Measurements from ENCODE around the gene ULK4. TPM values are rescaled to one million over a fixed set of nuclear protein-coding genes. Genes with fewer than 3 reads are reported as not detected.

ULK4 gene
- total RNA-seq, 1 experiment from 2014 or later: 6.3 TPM

DNA sequence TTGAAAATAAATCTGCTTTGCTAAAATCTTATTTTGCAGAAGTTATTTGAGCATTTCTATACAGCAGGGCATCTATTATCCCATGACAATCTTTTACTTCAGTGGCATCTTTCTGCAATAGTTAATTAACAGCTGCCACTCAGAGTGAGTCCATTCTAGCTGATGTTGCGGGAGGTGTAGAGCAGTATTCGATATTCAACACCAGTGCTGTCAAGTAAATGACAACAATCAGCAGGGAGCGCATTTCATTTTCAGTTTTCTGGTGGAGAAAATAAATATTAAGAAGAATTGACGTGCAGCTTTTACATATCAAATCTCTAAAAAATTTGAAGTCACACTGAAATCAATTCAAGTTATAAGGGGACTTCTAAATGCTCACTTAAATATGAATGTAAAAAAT, 476.4 kb downstream of the ULK4 start:
- ATAC-seq (no peak), DNase-seq (ENCODE audit: low read depth, low spot score) (no peak)
- TF ChIP-seq CTCF (IDR thresholded peaks at IDR 0.05 in 2 of 3, conservative IDR thresholded peaks at IDR 0.05 in 1 of 3; ENCODE audit: borderline replicate concordance in 1 of 3, insufficient read depth in 1 of 3, low read depth in 2 of 3, low read length in 2 of 3) (no peak), JUND (IDR thresholded peaks at IDR 0.05) (no peak), ELF1 (IDR thresholded peaks at IDR 0.05; ENCODE audit: borderline replicate concordance, low read depth) (no peak), SP1 (IDR thresholded peaks at IDR 0.05; ENCODE audit: low read depth) (no peak), FOSL1 (IDR thresholded peaks at IDR 0.05; ENCODE audit: low read depth) (no peak), POLR2AphosphoS5 (IDR thresholded peaks at IDR 0.05; ENCODE audit: low read depth, low read length) (no peak), YY1 (IDR thresholded peaks at IDR 0.05; ENCODE audit: extremely low read depth, insufficient replicate concordance, low read depth, low read length) (no peak), ZNF274 (IDR thresholded peaks at IDR 0.05; ENCODE audit: low read depth, low read length) (no peak), ZFX (IDR thresholded peaks at IDR 0.05) (no peak), EGR1 (IDR thresholded peaks at IDR 0.05; ENCODE audit: low read depth) (no peak), SRF (IDR thresholded peaks at IDR 0.05; ENCODE audit: low read depth) (no peak), EZH2 (IDR thresholded peaks at IDR 0.05) (no peak), EZH2phosphoT487 (IDR thresholded peaks at IDR 0.05; ENCODE audit: borderline replicate concordance) (no peak), CEBPB (IDR thresholded peaks at IDR 0.05; ENCODE audit: low read depth) (no peak)
- TF ChIP-seq, protein P1, sequence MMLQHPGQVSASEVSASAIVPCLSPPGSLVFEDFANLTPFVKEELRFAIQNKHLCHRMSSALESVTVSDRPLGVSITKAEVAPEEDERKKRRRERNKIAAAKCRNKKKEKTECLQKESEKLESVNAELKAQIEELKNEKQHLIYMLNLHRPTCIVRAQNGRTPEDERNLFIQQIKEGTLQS (IDR thresholded peaks at IDR 0.05): no peak
- Histone ChIP-seq H2AFZ (ENCODE audit: low read depth, low read length, poor library complexity, severe bottlenecking) (no peak overlapping the region), H3K79me2 (ENCODE audit: insufficient read depth, low read length) (no peaks in the 10 kb centered on the region), H3K4me1 (ENCODE audit: control insufficient read depth in 1 of 2, insufficient read depth in 2 of 2, low read length in 2 of 2) (no peaks in the 10 kb centered on the region), H3K9ac (ENCODE audit: low read length) (no peak overlapping the region), H3K27me3 (ENCODE audit: insufficient read depth, low read length) (peaks cover 5% of the 10 kb centered on the region; the same call in 1 of the 2 replicates), H3K4me3 (replicated peaks in 1 of 2; ENCODE audit: low read depth in 1 of 2, low read length in 2 of 2) (no peak overlapping the region), H3K4me2 (ENCODE audit: low read length) (no peak overlapping the region), H3K9me2 (ENCODE audit: insufficient read depth) (no peaks in the 10 kb centered on the region), H4K20me1 (ENCODE audit: insufficient read depth) (no peaks in the 10 kb centered on the region), H3K9me3 (ENCODE audit: control insufficient read depth in 1 of 2, insufficient read depth in 1 of 2, low read depth in 1 of 2, low read length in 2 of 2) (no peaks in the 10 kb centered on the region), H3K27ac (ENCODE audit: low read depth, low read length) (no peak overlapping the region), H3K36me3 (ENCODE audit: control insufficient read depth in 1 of 2, insufficient read depth in 2 of 2, low read length in 2 of 2) (no peaks in the 10 kb centered on the region)
- ChIA-PET POLR2A (no interaction called here), RAD21 (ENCODE audit: low non-redundant PET in 1 of 2, low total read pairs in 2 of 2, uncharacterized antibody in 2 of 2, unreplicated experiment in 2 of 2) (no interaction called here), CTCF (no interaction called here)
- intact Hi-C loops (cut with micrococcal nuclease): no loop called here
- BruUV-seq (replicated peaks): no TSS peak
